ENCODE results near the gene HCST.

HCST gene

DNA sequence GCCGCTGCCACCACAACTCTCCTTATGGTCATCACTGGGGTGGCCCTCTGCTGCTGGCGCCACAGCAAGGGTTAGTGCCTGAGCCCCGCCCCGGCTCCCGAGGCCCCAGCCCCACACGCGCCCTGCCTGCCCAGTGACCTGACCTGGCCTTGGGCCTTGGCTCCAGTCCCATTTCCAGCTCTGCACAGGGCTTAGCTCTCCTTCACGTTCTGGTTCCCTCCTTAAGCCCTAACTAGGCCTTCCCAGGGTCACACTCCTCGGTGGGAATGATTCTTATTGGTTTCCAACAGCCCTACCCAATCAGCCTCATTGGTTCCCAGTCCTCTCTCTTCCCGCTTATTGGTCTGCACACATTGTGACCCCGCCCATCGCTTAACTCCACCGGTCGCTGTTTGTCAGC is 39.8 kb upstream of the HCST start:
- no peak overlapping the region for H4K91ac ChIP-seq (ENCODE audit: low read depth, low read length)
- no peak overlapping the region for H3K4me2 ChIP-seq (ENCODE audit: low read length)
- no peak overlapping the region for H4K12ac ChIP-seq (ENCODE audit: low read depth, low read length)
- peaks cover 3% of the 10 kb centered on the region for H3K9me3 ChIP-seq (ENCODE audit: insufficient read depth, low read depth, low read length)
- no peak overlapping the region for H2BK12ac ChIP-seq (ENCODE audit: low read length)
- H3K4me3 ChIP-seq (ENCODE audit: low read depth, low read length): no peak overlapping the region
- H3K18ac ChIP-seq (ENCODE audit: low read length): no peak overlapping the region
- H3K27me3 ChIP-seq (ENCODE audit: insufficient read depth, low read length): peaks cover 24% of the 10 kb centered on the region
- no peak overlapping the region for H2AK5ac ChIP-seq (ENCODE audit: low read length)
- no peaks in the 10 kb centered on the region for H3K36me3 ChIP-seq (ENCODE audit: control insufficient read depth in 1 of 2, insufficient read depth in 2 of 2, low read length in 2 of 2)
- H3K79me1 ChIP-seq (ENCODE audit: low read length): no peaks in the 10 kb centered on the region
- no peak overlapping the region for H3K27ac ChIP-seq (ENCODE audit: low read depth, low read length)
- no CpG with 5 or more reads among the region's 14 CpGs for WGBS (ENCODE audit: extremely low coverage, insufficient coverage, insufficient read length)
- H3K4me1 ChIP-seq (ENCODE audit: control insufficient read depth in 1 of 2, insufficient read depth in 2 of 2, low read length in 2 of 2): peaks cover 4 to 9% of the 10 kb centered on the region in 2 experiments
- H4K8ac ChIP-seq (ENCODE audit: low read depth, low read length): no peak overlapping the region
- H3K23ac ChIP-seq (ENCODE audit: low read length): no peak overlapping the region
- no peak overlapping the region for H2BK120ac ChIP-seq (ENCODE audit: insufficient read depth, low read length, poor library complexity)
- no peak overlapping the region for H3K14ac ChIP-seq (ENCODE audit: low read length)
- H3K79me2 ChIP-seq (ENCODE audit: control insufficient read depth, insufficient read depth, low read length, poor library complexity): no peaks in the 10 kb centered on the region
- H3K4ac ChIP-seq (ENCODE audit: low read depth, low read length): no peak overlapping the region
- DNase-seq: no peak
- H2AFZ ChIP-seq (ENCODE audit: insufficient read depth, low read length, poor library complexity): no peak overlapping the region
- H3K9ac ChIP-seq (ENCODE audit: low read length): no peak overlapping the region
- H2BK5ac ChIP-seq (ENCODE audit: low read depth, low read length, poor library complexity): no peak overlapping the region

DNA sequence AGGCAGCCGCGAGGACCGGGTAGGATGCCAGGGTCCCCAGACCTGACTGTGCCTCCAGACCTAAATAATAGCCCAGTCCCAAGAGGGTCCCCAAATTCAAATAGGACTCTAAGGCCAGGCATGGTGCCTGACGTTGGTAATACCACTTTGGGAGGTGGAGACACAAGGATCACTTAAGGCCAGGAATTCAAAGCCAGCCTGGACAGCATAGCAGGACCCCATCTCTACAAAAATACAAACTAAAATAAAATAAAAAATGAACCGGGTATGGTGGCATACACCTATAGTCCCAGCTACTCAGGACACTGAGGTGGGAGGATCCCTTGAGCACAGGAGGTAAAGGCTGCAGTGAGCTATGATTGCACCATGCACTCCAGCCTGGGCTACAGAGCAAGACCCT is 39.3 kb upstream of the HCST start:
- no peak for DNase-seq
- no peak overlapping the region for H3K18ac ChIP-seq (ENCODE audit: low read length)
- H3K4me3 ChIP-seq (ENCODE audit: low read depth, low read length): no peak overlapping the region
- H2AK5ac ChIP-seq (ENCODE audit: low read length): no peak overlapping the region
- no peak overlapping the region for H2BK5ac ChIP-seq (ENCODE audit: low read depth, low read length, poor library complexity)
- H3K4me1 ChIP-seq (ENCODE audit: control insufficient read depth in 1 of 2, insufficient read depth in 2 of 2, low read length in 2 of 2): peaks cover 4 to 9% of the 10 kb centered on the region in 2 experiments
- no peak overlapping the region for H2BK120ac ChIP-seq (ENCODE audit: insufficient read depth, low read length, poor library complexity)
- H3K4me2 ChIP-seq (ENCODE audit: low read length): no peak overlapping the region
- H3K9me3 ChIP-seq (ENCODE audit: insufficient read depth, low read depth, low read length): peaks cover 3% of the 10 kb centered on the region
- H4K91ac ChIP-seq (ENCODE audit: low read depth, low read length): no peak overlapping the region
- H3K27ac ChIP-seq (ENCODE audit: low read depth, low read length): no peak overlapping the region
- no peaks in the 10 kb centered on the region for H3K79me2 ChIP-seq (ENCODE audit: control insufficient read depth, insufficient read depth, low read length, poor library complexity)
- H3K23ac ChIP-seq (ENCODE audit: low read length): no peak overlapping the region
- no peak overlapping the region for H2BK12ac ChIP-seq (ENCODE audit: low read length)
- H3K36me3 ChIP-seq (ENCODE audit: control insufficient read depth in 1 of 2, insufficient read depth in 2 of 2, low read length in 2 of 2): no peaks in the 10 kb centered on the region
- H4K12ac ChIP-seq (ENCODE audit: low read depth, low read length): no peak overlapping the region
- H3K9ac ChIP-seq (ENCODE audit: low read length): no peak overlapping the region
- H3K4ac ChIP-seq (ENCODE audit: low read depth, low read length): no peak overlapping the region
- no peaks in the 10 kb centered on the region for H3K79me1 ChIP-seq (ENCODE audit: low read length)
- no peak overlapping the region for H4K8ac ChIP-seq (ENCODE audit: low read depth, low read length)
- no peak overlapping the region for H3K14ac ChIP-seq (ENCODE audit: low read length)
- peaks cover 23% of the 10 kb centered on the region for H3K27me3 ChIP-seq (ENCODE audit: insufficient read depth, low read length)
- WGBS (ENCODE audit: extremely low coverage, insufficient coverage, insufficient read length): no CpG with 5 or more reads among the region's 5 CpGs
- H2AFZ ChIP-seq (ENCODE audit: insufficient read depth, low read length, poor library complexity): no peak overlapping the region

DNA sequence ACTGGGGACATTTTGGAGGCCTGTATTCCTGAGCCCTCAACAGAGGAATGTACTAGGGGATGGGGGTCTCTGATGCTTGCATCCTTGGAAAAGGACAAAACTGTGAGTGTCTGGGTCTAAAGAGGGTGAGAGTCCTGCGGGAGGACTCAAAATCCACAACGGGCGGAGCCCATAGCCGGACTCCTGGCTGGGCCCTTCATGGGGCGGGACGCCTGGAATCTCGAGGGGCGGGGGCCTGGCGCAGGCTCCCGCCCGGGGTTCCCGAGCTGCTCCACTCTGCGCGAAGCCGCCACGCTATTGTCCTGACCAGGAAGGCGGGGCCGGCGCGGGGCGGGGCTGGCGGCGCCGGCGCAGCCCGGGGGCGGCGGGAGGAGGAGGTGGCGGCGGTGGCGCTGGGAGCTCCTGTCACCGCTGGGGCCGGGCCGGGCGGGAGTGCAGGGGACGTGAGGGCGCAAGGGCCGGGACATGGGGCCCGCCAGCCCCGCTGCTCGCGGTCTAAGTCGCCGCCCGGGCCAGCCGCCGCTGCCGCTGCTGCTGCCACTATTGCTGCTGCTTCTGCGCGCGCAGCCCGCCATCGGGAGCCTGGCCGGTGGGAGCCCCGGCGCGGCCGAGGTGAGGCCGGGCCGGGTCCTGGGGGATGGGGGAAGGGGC is 34.0 kb upstream of the HCST start, which contains the start of gene APLP1:
APLP1 (plus strand) TSS at position 403 of the 651 bp plus-strand sequence; CDS start at position 466, 63 bp downstream.
- Histone ChIP-seq H2BK120ac (ENCODE audit: insufficient read depth, low read length, poor library complexity) (no peak within 1 kb of the TSS), H3K4me3 (ENCODE audit: low read depth, low read length) (peak within 1 kb of the TSS; percentile 69), H3K79me2 (ENCODE audit: control insufficient read depth, insufficient read depth, low read length, poor library complexity) (no peaks in the 10 kb centered on the region), H4K91ac (ENCODE audit: low read depth, low read length) (no peak within 1 kb of the TSS), H2AFZ (ENCODE audit: insufficient read depth, low read length, poor library complexity) (peak within 1 kb of the TSS; percentile 35), H2BK12ac (ENCODE audit: low read length) (no peak within 1 kb of the TSS), H3K23ac (ENCODE audit: low read length) (no peak within 1 kb of the TSS), H3K9me3 (ENCODE audit: insufficient read depth, low read depth, low read length) (peaks cover 2% of the 10 kb centered on the region), H3K14ac (ENCODE audit: low read length) (no peak within 1 kb of the TSS), H2AK5ac (ENCODE audit: low read length) (no peak within 1 kb of the TSS), H4K8ac (ENCODE audit: low read depth, low read length) (no peak within 1 kb of the TSS), H3K27me3 (ENCODE audit: insufficient read depth, low read length) (peaks cover 13% of the 10 kb centered on the region), H3K4me1 (ENCODE audit: control insufficient read depth in 1 of 2, insufficient read depth in 2 of 2, low read length in 2 of 2) (peaks cover 12% of the 10 kb centered on the region in 2 experiments), H3K18ac (ENCODE audit: low read length) (no peak within 1 kb of the TSS), H3K9ac (ENCODE audit: low read length) (no peak within 1 kb of the TSS), H3K36me3 (ENCODE audit: control insufficient read depth in 1 of 2, insufficient read depth in 2 of 2, low read length in 2 of 2) (no peaks in the 10 kb centered on the region), H3K4ac (ENCODE audit: low read depth, low read length) (no peak within 1 kb of the TSS), H3K27ac (ENCODE audit: low read depth, low read length) (no peak within 1 kb of the TSS), H4K12ac (ENCODE audit: low read depth, low read length) (no peak within 1 kb of the TSS), H3K4me2 (ENCODE audit: low read length) (peak within 1 kb of the TSS; percentile 79), H3K79me1 (ENCODE audit: low read length) (no peaks in the 10 kb centered on the region), H2BK5ac (ENCODE audit: low read depth, low read length, poor library complexity) (no peak within 1 kb of the TSS)
- peak; percentile 30 to 61 for DNase-seq
- no CpG with 5 or more reads among the region's 60 CpGs for WGBS (ENCODE audit: extremely low coverage, insufficient coverage, insufficient read length)

DNA sequence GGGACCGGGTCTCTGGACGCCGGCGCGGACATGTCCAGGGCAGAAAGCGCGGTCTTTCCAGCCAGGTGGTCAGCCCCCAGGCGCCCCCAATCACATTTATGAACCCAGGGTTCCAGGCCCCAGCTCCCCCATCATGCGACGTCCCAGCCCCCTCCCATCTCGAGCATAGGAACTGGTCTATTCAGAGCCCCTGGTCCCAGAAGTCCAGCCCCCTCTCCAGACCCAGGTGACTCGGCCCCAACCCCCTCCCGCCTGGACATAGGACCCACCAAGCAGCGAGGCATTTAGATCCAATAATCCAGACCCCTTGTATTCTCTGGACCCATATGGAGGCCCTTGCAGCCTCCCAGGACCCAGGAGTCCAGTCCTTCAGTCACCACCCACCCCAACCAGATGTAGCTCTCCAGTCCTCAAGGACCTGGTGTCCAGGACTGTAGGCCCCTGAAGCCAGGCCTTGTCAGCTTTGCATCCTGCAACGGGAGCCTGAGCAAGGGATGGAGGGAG is 33.5 kb upstream of the HCST start:
- WGBS (ENCODE audit: extremely low coverage, insufficient coverage, insufficient read length): no CpG with 5 or more reads among the region's 15 CpGs
- Histone ChIP-seq H3K36me3 (ENCODE audit: control insufficient read depth in 1 of 2, insufficient read depth in 2 of 2, low read length in 2 of 2) (no peaks in the 10 kb centered on the region), H3K4me1 (ENCODE audit: control insufficient read depth in 1 of 2, insufficient read depth in 2 of 2, low read length in 2 of 2) (peaks cover 12% of the 10 kb centered on the region in 2 experiments), H3K23ac (ENCODE audit: low read length) (no peak overlapping the region), H2BK5ac (ENCODE audit: low read depth, low read length, poor library complexity) (no peak overlapping the region), H3K9me3 (ENCODE audit: insufficient read depth, low read depth, low read length) (peaks cover 2% of the 10 kb centered on the region), H3K18ac (ENCODE audit: low read length) (no peak overlapping the region), H4K91ac (ENCODE audit: low read depth, low read length) (no peak overlapping the region), H3K4me2 (ENCODE audit: low read length) (peak overlapping the region; percentile 79), H4K8ac (ENCODE audit: low read depth, low read length) (no peak overlapping the region), H3K4me3 (ENCODE audit: low read depth, low read length) (peak overlapping the region; percentile 69), H3K79me1 (ENCODE audit: low read length) (no peaks in the 10 kb centered on the region), H4K12ac (ENCODE audit: low read depth, low read length) (no peak overlapping the region), H2BK120ac (ENCODE audit: insufficient read depth, low read length, poor library complexity) (no peak overlapping the region), H3K27ac (ENCODE audit: low read depth, low read length) (no peak overlapping the region), H3K4ac (ENCODE audit: low read depth, low read length) (no peak overlapping the region), H2AFZ (ENCODE audit: insufficient read depth, low read length, poor library complexity) (no peak overlapping the region), H3K9ac (ENCODE audit: low read length) (no peak overlapping the region), H3K27me3 (ENCODE audit: insufficient read depth, low read length) (peaks cover 13% of the 10 kb centered on the region), H2AK5ac (ENCODE audit: low read length) (no peak overlapping the region), H3K14ac (ENCODE audit: low read length) (no peak overlapping the region), H3K79me2 (ENCODE audit: control insufficient read depth, insufficient read depth, low read length, poor library complexity) (no peaks in the 10 kb centered on the region), H2BK12ac (ENCODE audit: low read length) (no peak overlapping the region)
- DNase-seq: peak in 1 of 2 donors; percentile 14
